GM21619 (cell line): ENCODE results near the gene USP47.

Experiments used
- ATAC-seq: cut with Tn5 transposase; IDR thresholded peaks from one replicate; pipeline ENCODE4 v1.9.1; 2021; ENCODE audit not compliant: unreplicated experiment

Gene USP47

GRCh38 chr11:11979488-11980117, 137.8 kb downstream of the USP47 start:
- ATAC-seq: no peak

DNA sequence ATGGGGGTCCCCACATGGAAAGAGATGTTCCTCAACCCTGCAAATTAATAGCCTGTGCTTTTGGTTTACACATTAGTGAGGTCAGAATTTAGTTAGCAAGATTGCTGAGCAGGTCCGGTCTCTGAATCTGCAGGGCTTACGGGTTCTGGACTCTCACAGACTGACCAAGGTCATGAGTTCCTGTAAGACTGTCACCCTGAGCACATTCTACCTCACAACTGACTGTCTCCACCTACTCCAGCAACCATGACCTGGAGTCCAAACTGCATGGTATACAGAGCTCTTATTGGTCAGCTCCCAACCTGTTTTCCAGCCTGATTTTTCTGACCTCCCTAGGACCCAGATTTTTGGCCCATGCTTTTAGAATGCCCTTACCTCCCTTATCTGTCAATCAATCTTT, 138.4 kb downstream of the USP47 start:
- ATAC-seq: no peak

DNA sequence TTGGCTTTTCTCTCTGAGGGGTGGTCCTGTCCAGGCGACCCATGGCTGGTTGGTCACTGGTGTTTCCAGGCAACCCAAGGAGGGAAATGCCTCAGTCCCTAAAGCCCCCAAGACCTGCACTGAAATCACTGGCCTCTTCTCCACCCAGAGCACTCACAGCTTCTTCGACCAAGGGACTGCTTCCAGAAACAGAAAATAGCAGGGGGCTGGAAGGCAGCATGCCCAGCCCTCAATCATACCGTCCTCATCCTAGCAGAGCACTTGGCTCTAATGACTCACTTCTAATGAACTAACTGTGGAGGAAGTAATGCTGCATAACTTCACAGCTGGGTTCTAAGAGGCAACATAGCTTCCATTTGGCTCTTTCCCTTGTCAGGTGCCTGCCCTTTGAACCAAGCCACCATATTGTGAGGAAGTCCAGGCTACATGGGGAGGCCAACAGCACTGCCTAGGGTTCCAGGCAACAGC, 139.1 kb downstream of the USP47 start:
- no peak for ATAC-seq

DNA sequence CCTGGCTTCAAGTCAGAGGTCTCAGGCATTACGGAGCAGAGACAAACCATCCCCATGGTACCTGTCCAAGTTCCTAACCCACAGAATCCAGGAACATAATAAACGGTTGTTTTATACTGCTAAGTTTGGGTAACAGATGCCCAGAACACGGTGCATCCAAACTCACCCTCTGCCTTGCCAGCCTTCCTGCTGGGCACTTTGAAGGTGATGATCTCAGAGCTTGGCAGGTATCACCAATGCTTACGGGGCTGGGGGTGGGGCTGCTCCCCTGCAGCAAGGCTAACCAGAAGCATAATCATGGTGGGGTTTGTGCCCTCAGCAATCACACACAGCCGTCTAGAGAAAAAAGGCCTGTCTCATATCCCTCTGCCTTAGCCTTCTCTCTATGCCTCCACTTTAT, 139.6 kb downstream of the USP47 start:
- ATAC-seq: no peak

GRCh38 chr11:11981840-11982239, 140.1 kb downstream of the USP47 start:
- ATAC-seq: no peak

GRCh38 chr11:11982461-11982860, 140.7 kb downstream of the USP47 start:
- ATAC-seq: no peak

DNA sequence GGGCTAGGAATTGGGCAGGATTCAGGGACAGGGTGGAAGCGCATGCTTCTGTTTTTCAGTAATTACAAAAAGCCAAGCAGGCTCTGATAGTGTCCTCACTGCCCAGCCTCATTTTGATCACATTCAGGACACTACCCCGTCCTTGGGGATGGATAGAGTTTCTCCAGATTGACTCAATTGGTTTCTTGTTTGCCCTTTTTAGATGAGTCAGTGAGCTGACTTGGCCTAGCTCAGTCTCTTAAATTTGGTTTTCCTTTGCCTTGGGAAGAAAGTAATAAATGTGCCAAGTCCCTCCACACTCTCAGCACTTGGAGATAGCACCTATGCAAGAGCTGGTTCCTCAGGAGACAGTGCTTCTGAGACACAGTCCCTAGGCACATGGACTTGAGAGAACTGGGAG, 141.2 kb downstream of the USP47 start:
- ATAC-seq: no peak

DNA sequence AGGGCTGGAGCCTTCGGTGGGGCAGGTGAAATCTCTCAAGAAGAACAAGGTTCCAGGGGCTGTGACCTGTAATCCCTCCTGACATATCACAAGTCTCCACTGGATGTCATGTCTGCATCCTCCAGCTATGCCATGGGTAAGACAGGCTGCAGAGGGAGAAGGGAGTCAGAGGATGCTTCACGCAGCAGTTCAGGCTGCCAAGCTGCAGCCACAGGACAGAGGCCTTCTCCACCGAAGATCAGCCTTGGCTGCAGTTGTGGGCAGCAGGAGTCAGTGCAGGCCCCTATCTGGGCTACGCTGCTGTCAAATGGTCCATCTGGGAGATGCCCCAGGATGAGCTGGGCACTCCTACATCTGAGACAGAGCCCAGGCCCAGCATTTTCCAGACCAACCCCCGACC, 141.7 kb downstream of the USP47 start:
- ATAC-seq: no peak

GRCh38 chr11:11984563-11984962, 142.8 kb downstream of the USP47 start:
- ATAC-seq: no peak

DNA sequence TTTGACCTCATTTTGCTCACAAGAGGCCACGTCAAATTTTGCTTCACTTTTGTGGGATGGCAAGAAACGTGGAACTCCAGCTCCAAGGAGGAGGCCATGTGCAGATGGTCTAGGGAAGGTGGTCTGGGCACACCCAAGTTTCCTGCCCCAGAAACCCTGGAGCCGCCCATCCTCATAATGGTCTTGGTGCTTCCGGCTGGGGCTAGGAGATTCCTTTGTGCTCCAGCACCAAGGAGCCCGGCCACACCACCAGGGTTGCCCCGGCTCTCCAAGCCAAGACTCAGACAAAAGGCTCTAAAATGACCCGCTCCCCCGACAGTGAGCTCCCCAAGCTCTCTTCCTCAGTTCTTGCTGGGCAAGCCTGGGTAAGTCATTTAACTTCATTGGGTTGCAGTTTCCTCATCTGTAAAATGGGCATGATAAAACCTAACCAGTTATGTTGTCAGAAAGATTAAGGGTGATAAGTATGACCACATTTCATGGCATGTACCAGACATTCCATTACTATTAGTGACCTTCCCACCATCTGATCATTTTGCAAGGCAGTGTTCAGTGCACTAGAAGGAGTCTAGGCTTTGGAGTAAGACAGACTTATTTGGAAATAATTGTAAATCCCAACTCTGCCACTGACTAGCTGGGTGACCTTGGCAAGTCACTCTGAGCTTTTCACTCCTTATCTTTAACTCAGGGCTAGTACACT, 143.4 kb downstream of the USP47 start:
- ATAC-seq: no peak

DNA sequence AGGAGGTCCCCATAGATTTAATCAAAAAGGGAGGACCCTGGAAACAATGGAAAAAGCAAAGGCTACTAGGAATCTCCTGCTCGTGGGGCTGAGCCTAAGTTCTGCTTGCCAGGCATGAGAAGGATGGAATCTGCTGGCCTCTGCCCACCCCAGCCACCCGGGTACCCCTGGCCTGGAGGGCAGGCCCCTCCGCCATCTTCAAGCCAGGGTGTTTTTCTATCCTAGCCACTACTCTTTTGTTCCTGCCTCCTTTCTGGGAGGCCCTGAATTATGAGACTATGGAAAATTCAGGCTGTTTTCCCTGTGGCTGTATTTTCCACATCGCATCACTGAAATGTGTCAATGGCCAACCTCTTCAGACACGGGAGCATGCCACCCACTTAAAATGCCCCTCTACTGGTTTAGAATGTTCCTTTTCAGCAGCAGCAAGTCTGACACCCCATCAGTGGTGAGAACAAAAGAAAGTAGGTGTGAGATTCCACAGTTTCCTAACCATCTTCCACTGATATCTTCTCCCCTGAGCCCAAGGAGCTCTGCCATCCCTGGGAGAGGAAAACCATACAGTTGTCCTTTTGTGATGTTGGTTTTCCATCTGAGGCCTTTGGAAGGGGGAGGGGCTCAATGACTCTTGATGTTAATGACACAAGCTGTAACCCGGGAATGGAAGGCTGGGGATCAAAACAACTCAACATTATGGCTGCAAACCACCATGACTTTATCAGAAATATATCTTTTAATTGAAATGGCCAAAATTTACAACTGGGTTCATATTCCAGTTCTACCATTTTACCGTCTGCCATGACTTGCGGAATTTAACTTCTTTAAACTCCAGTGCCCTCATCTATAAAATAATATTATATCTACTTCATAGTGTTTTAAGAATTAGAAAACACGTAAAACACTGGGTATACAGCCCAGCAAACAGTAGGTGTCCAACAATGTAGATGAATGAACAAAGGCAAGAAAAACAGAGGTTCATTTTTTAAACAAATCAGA, 144.5 kb downstream of the USP47 start:
- ATAC-seq: no peak

- no peak for ATAC-seq
These were observed 145.8 kb downstream of the USP47 start for GRCh38 chr11:11987503-11988022.

- no peak for ATAC-seq
These were observed 146.4 kb downstream of the USP47 start for GRCh38 chr11:11988099-11988651.

- no peak for ATAC-seq
These were observed 147.0 kb downstream of the USP47 start for GRCh38 chr11:11988681-11989261.

DNA sequence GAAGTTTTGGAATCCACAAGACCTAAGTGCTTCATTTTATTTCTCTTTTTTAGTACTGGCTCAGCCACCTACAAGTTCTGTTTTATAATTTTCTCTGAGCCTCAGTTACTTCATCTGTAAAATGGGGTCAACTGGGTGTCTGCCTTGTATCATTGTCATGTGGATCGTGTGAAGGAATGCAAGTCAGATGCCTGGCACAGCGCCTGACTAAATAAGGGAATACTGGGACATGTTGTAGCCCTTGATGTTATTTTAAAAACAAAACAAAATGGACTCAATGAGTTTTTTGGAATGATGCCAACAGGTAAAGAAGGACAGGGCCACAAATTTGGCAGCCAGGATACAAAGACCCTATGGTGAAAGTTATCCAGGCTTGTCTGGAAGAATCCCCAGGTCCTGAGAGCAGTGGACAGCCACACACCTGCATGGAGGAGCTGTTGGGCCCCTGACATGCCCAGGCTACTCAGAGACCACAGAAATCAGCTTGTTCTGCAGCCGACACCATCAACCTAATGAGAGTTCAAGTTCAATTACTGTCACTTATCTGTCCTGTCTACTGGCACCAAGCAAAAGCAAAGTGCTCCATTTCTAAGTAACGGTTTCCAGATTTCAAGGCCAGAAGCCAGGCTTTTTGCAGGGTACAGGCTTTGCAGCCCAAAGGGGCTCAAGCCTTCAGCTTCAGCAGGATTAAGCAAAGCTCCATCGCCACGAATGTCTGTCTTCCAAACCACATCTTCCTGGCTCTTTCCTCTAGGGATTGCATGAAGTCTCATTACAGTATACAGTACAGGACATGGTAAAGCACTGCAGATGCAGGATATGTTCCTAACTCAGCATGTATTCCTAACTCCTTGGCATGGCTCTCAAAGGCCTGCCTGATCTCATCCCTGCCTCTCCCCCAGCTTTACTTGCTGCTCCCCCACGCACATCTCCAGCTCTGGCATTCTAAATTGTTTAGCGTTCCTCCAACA, 148.3 kb downstream of the USP47 start:
- no peak for ATAC-seq

- no peak for ATAC-seq
These were observed 150.8 kb downstream of the USP47 start for GRCh38 chr11:11992257-11993212.

GRCh38 chr11:11993839-11994238, 152.1 kb downstream of the USP47 start:
- no peak for ATAC-seq

GRCh38 chr11:11995601-11996000, 153.8 kb downstream of the USP47 start:
- ATAC-seq: no peak
